ACC112 (cell line): ENCODE results near the gene FHL3.

Experiments used
- H2AFZ ChIP-seq: fragments of 200-600 bp; sonication (generic); one replicate; pipeline ENCODE4 v1.6.0; 2017; ENCODE audit warnings: antibody characterized with exemption, low read length; ENCODE audit not compliant: unreplicated experiment
- H3K27ac ChIP-seq: fragments of 200-600 bp; sonication (generic); 2 replicates; pipeline ENCODE4 v1.5.1; 2014; ENCODE audit warnings: low read depth, mild to moderate bottlenecking, antibody characterized with exemption, low read length, moderate library complexity
- H3K27me3 ChIP-seq: fragments of 200-600 bp; sonication (generic); 2 replicates; pipeline ENCODE4 v1.6.1; 2014; ENCODE audit warnings: mild to moderate bottlenecking, antibody characterized with exemption, low read length, moderate library complexity, mixed read lengths; ENCODE audit not compliant: insufficient read depth
- H3K36me3 ChIP-seq: fragments of 200-600 bp; sonication (generic); 2 replicates; pipeline ENCODE4 v1.6.1; 2016; ENCODE audit warnings: mild to moderate bottlenecking, antibody characterized with exemption, low read length, moderate library complexity, mixed read lengths; ENCODE audit not compliant: insufficient read depth
- H3K4me1 ChIP-seq: fragments of 200-600 bp; sonication (generic); one replicate; pipeline ENCODE4 v1.6.1; 2016; ENCODE audit warnings: low read length, mixed read lengths; ENCODE audit not compliant: insufficient read depth, unreplicated experiment, control insufficient read depth
- H3K4me3 ChIP-seq: fragments of 200-600 bp; sonication (generic); 2 replicates; pipeline ENCODE4 v1.5.1; 2014; ENCODE audit warnings: mild to moderate bottlenecking, low read depth, low read length
- H3K79me2 ChIP-seq: fragments of 200-600 bp; sonication (generic); one replicate; pipeline ENCODE4 v1.6.0; 2016; ENCODE audit warnings: low read length; ENCODE audit not compliant: control insufficient read depth, unreplicated experiment, insufficient read depth

FHL3 gene

GRCh38 chr1:38030596-38031512, 25.5 kb upstream of the FHL3 start:
- Histone ChIP-seq H3K27ac (no peak overlapping the region), H3K36me3 (0 out of 2 replicates have a peak, but pooled peaks cover 2% of the 10 kb centered on the region), H3K79me2 (no peaks in the 10 kb centered on the region), H3K27me3 (no peaks in the 10 kb centered on the region), H2AFZ (no peak overlapping the region), H3K4me1 (peaks cover 27% of the 10 kb centered on the region), H3K4me3 (no peak overlapping the region)

GRCh38 chr1:38029685-38030511, 24.6 kb upstream of the FHL3 start:
- H3K27ac ChIP-seq, result peak overlapping the region; percentile 57

GRCh38 chr1:38029081-38029681, 23.9 kb upstream of the FHL3 start:
- Histone ChIP-seq H3K79me2 (no peaks in the 10 kb centered on the region), H3K4me3 (0 out of 2 replicates have a peak overlapping the region, but pooled peaks have one; percentile 3), H3K36me3 (0 out of 2 replicates have a peak, but pooled peaks cover 13% of the 10 kb centered on the region), H3K4me1 (peaks cover 27% of the 10 kb centered on the region), H3K27me3 (no peaks in the 10 kb centered on the region), H2AFZ (no peak overlapping the region), H3K27ac (peak overlapping the region; percentile 57)

More at GRCh38 chr1:38029685-38030511, 24.6 kb upstream of the FHL3 start:
- Histone ChIP-seq H2AFZ (no peak overlapping the region), H3K36me3 (0 out of 2 replicates have a peak, but pooled peaks cover 11% of the 10 kb centered on the region), H3K4me3 (0 out of 2 replicates have a peak overlapping the region, but pooled peaks have one; percentile 3), H3K79me2 (no peaks in the 10 kb centered on the region), H3K27me3 (no peaks in the 10 kb centered on the region), H3K4me1 (peaks cover 27% of the 10 kb centered on the region)

- 0 out of 2 replicates have a peak, but pooled peaks cover 13% of the 10 kb centered on the region for H3K36me3 ChIP-seq
- H3K27me3 ChIP-seq, result no peaks in the 10 kb centered on the region
- no peak overlapping the region for H3K27ac ChIP-seq
- peaks cover 27% of the 10 kb centered on the region for H3K4me1 ChIP-seq
- H3K4me3 ChIP-seq, result no peak overlapping the region
- no peak overlapping the region for H2AFZ ChIP-seq
- H3K79me2 ChIP-seq, result no peaks in the 10 kb centered on the region
These were observed 23.4 kb upstream of the FHL3 start for GRCh38 chr1:38028671-38029070.

- H3K27me3 ChIP-seq, result no peaks in the 10 kb centered on the region
- no peak overlapping the region for H2AFZ ChIP-seq
- no peak overlapping the region for H3K27ac ChIP-seq
- no peaks in the 10 kb centered on the region for H3K79me2 ChIP-seq
- H3K4me1 ChIP-seq, result peaks cover 27% of the 10 kb centered on the region
- no peak overlapping the region for H3K4me3 ChIP-seq
- H3K36me3 ChIP-seq, result 0 out of 2 replicates have a peak, but pooled peaks cover 18% of the 10 kb centered on the region
These were observed 22.8 kb upstream of the FHL3 start for GRCh38 chr1:38028105-38028591.

- no peaks in the 10 kb centered on the region for H3K27me3 ChIP-seq
- peaks cover 27% of the 10 kb centered on the region for H3K4me1 ChIP-seq
- H3K36me3 ChIP-seq, result peaks cover 24% of the 10 kb centered on the region
- H2AFZ ChIP-seq, result no peak overlapping the region
- no peaks in the 10 kb centered on the region for H3K79me2 ChIP-seq
- H3K27ac ChIP-seq, result no peak overlapping the region
- H3K4me3 ChIP-seq, result no peak overlapping the region
These were observed 22.1 kb upstream of the FHL3 start for GRCh38 chr1:38027201-38028104.

- Histone ChIP-seq H3K27ac (no peak overlapping the region), H2AFZ (no peak overlapping the region), H3K4me1 (peaks cover 27% of the 10 kb centered on the region), H3K36me3 (peaks cover 30% of the 10 kb centered on the region), H3K79me2 (peaks cover 4% of the 10 kb centered on the region), H3K27me3 (no peaks in the 10 kb centered on the region), H3K4me3 (no peak overlapping the region)
These were observed 21.4 kb upstream of the FHL3 start for GRCh38 chr1:38026592-38027200.

- H3K36me3 ChIP-seq, result peaks cover 34% of the 10 kb centered on the region
These were observed 20.4 kb upstream of the FHL3 start for GRCh38 chr1:38025664-38026063.

GRCh38 chr1:38025233-38025632, 19.9 kb upstream of the FHL3 start:
- Histone ChIP-seq H3K4me1 (peaks cover 20% of the 10 kb centered on the region), H3K4me3 (no peak overlapping the region), H3K79me2 (peaks cover 4% of the 10 kb centered on the region), H3K36me3 (peaks cover 38% of the 10 kb centered on the region), H3K27ac (no peak overlapping the region), H2AFZ (no peak overlapping the region), H3K27me3 (no peaks in the 10 kb centered on the region)

More at GRCh38 chr1:38025664-38026063, 20.4 kb upstream of the FHL3 start:
- H3K27me3 ChIP-seq, result no peaks in the 10 kb centered on the region
- no peak overlapping the region for H3K27ac ChIP-seq
- H3K4me3 ChIP-seq, result no peak overlapping the region
- peaks cover 24% of the 10 kb centered on the region for H3K4me1 ChIP-seq
- peaks cover 4% of the 10 kb centered on the region for H3K79me2 ChIP-seq
- H2AFZ ChIP-seq, result no peak overlapping the region
